ENCODE results near the gene VOPP1.

Gene VOPP1

GRCh38 chr7:55486192-55486590 is 86.1 kb downstream of the VOPP1 start:
- H4K20me1 ChIP-seq (ENCODE audit: control insufficient read depth, insufficient read depth, low read depth, low read length), result no peaks in the 10 kb centered on the region
- no peak overlapping the region for H3K27ac ChIP-seq (ENCODE audit: low read depth, low read length)
- no peaks in the 10 kb centered on the region for H3K27me3 ChIP-seq (ENCODE audit: control insufficient read depth, low read length)
- TF ChIP-seq CTCF (IDR thresholded peaks at IDR 0.05; ENCODE audit: low read depth, low read length, poor library complexity, severe bottlenecking), result no peak
- no peak for TF ChIP-seq EZH2phosphoT487 (IDR thresholded peaks at IDR 0.05; ENCODE audit: borderline replicate concordance, low read length)
- no peaks in the 10 kb centered on the region for H3K79me2 ChIP-seq (ENCODE audit: control insufficient read depth, low read length)
- no peaks in the 10 kb centered on the region for H3K9me3 ChIP-seq (ENCODE audit: control insufficient read depth, insufficient read depth, low read length)
- H3K36me3 ChIP-seq (ENCODE audit: control insufficient read depth, low read length), result peaks cover 28% of the 10 kb centered on the region
- no peaks in the 10 kb centered on the region for H3K4me1 ChIP-seq (ENCODE audit: control insufficient read depth, low read length)
- H3F3A ChIP-seq (ENCODE audit: control insufficient read depth, insufficient read depth), result no peaks in the 10 kb centered on the region
- no peak overlapping the region for H3K4me2 ChIP-seq (ENCODE audit: low read length)
- no peaks in the 10 kb centered on the region for H3K9me2 ChIP-seq (replicated peaks; ENCODE audit: control insufficient read depth, low read length)
- no peak overlapping the region for H3K4me3 ChIP-seq (ENCODE audit: low read length)

GRCh38 chr7:55485501-55486191 is 86.7 kb downstream of the VOPP1 start:
- Histone ChIP-seq H3K27me3 (ENCODE audit: control insufficient read depth, low read length) (no peaks in the 10 kb centered on the region), H3F3A (ENCODE audit: control insufficient read depth, insufficient read depth) (no peaks in the 10 kb centered on the region), H4K20me1 (ENCODE audit: control insufficient read depth, insufficient read depth, low read depth, low read length) (no peaks in the 10 kb centered on the region), H3K9me2 (replicated peaks; ENCODE audit: control insufficient read depth, low read length) (no peaks in the 10 kb centered on the region), H3K27ac (ENCODE audit: low read depth, low read length) (no peak overlapping the region), H3K4me1 (ENCODE audit: control insufficient read depth, low read length) (no peaks in the 10 kb centered on the region), H3K79me2 (ENCODE audit: control insufficient read depth, low read length) (no peaks in the 10 kb centered on the region), H3K4me2 (ENCODE audit: low read length) (no peak overlapping the region), H3K9me3 (ENCODE audit: control insufficient read depth, insufficient read depth, low read length) (no peaks in the 10 kb centered on the region), H3K4me3 (ENCODE audit: low read length) (no peak overlapping the region), H3K36me3 (ENCODE audit: control insufficient read depth, low read length) (peaks cover 28% of the 10 kb centered on the region)
- no peak for TF ChIP-seq CTCF (IDR thresholded peaks at IDR 0.05; ENCODE audit: low read depth, low read length, poor library complexity, severe bottlenecking)

- no peaks in the 10 kb centered on the region for H3F3A ChIP-seq (ENCODE audit: control insufficient read depth, insufficient read depth)
- H3K79me2 ChIP-seq (ENCODE audit: control insufficient read depth, low read length), result no peaks in the 10 kb centered on the region
- no peaks in the 10 kb centered on the region for H4K20me1 ChIP-seq (ENCODE audit: control insufficient read depth, insufficient read depth, low read depth, low read length)
- H3K27ac ChIP-seq (ENCODE audit: low read depth, low read length), result no peak overlapping the region
- TF ChIP-seq CTCF (IDR thresholded peaks at IDR 0.05; ENCODE audit: low read depth, low read length, poor library complexity, severe bottlenecking) (no peak), EZH2phosphoT487 (IDR thresholded peaks at IDR 0.05; ENCODE audit: borderline replicate concordance, low read length) (no peak)
- no peaks in the 10 kb centered on the region for H3K27me3 ChIP-seq (ENCODE audit: control insufficient read depth, low read length)
- H3K9me3 ChIP-seq (ENCODE audit: control insufficient read depth, insufficient read depth, low read length), result no peaks in the 10 kb centered on the region
- H3K9me2 ChIP-seq (replicated peaks; ENCODE audit: control insufficient read depth, low read length), result no peaks in the 10 kb centered on the region
- peaks cover 21% of the 10 kb centered on the region for H3K36me3 ChIP-seq (ENCODE audit: control insufficient read depth, low read length)
- no peak overlapping the region for H3K4me3 ChIP-seq (ENCODE audit: low read length)
- H3K4me2 ChIP-seq (ENCODE audit: low read length), result no peak overlapping the region
- no peaks in the 10 kb centered on the region for H3K4me1 ChIP-seq (ENCODE audit: control insufficient read depth, low read length)
Measured at GRCh38 chr7:55484834-55485233, 87.5 kb downstream of the VOPP1 start.

Data from DOHH2 (cell line).